Measurements from ENCODE around the gene MCUR1. TPM values are rescaled to one million over a fixed set of nuclear protein-coding genes. Genes with fewer than 3 reads are reported as not detected.
A peak's percentile ranks its signal among the peaks of the same experiment; 100 is the strongest.
"Not testable (repeated sequence)": the region's sequence is repeated elsewhere in the genome, so short reads cannot be mapped to it uniquely, and the experiment has no call there.

Gene MCUR1, protein sequence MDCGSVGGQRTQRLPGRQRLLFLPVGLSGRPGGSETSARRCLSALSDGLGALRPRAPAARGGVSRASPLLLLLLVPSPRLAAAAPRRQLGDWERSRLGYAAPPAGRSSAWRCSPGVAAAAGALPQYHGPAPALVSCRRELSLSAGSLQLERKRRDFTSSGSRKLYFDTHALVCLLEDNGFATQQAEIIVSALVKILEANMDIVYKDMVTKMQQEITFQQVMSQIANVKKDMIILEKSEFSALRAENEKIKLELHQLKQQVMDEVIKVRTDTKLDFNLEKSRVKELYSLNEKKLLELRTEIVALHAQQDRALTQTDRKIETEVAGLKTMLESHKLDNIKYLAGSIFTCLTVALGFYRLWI
- total RNA-seq (2021; fragmentation: NEBNext Ultra II Directional; extraction: Animal tissue kit (Norgen Biotek cat#: 25700)), result 10 to 100 TPM; 17.5 to 25.5 (median 22.4) TPM
- long read RNA-seq, full-length matches to known transcripts, result 18 of 29 reads
- long read RNA-seq, partial matches to known transcripts, result 4 of 29 reads
- long read RNA-seq, other reads (novel, unspliced or antisense), result 7 of 29 reads

DNA sequence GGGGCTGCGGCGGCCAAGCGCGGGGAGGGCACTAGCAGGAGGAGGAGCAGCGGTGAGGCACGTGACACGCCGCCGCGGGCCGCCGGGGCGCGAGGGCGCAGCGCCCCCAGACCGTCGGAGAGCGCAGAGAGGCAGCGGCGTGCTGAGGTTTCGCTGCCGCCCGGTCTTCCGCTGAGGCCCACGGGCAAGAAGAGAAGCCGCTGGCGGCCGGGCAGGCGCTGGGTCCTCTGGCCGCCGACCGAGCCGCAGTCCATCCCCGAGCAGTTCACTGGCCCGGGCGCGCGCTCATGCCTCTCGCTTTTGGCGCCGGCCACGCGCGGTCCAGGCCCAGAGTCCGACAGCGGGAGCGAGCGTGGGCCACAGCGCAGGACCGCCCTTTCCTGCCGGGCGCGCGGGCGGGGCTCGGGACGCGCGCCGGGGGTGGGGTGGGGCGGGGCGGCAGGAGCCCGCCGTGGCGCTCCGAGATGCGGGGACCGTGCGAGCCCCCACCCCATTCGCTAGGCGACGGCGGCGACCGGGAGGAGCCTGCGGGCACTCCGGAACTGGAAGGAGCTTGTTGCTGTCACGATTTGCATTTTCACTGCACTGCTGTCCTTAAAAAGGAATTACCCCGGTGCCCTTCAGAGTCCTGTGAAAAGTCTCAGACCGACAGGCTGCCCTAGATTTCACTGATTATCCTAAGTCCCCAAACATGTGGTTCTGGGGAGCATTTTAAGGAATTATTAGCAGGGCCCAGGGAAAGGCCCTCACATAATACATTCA, at the start of gene MCUR1:
Gene MCUR1, minus strand, starts transcription at position 382 of the 762 bp plus-strand sequence. Its CDS starts 128 bp downstream, at position 254.
- TF ChIP-seq, protein P1, sequence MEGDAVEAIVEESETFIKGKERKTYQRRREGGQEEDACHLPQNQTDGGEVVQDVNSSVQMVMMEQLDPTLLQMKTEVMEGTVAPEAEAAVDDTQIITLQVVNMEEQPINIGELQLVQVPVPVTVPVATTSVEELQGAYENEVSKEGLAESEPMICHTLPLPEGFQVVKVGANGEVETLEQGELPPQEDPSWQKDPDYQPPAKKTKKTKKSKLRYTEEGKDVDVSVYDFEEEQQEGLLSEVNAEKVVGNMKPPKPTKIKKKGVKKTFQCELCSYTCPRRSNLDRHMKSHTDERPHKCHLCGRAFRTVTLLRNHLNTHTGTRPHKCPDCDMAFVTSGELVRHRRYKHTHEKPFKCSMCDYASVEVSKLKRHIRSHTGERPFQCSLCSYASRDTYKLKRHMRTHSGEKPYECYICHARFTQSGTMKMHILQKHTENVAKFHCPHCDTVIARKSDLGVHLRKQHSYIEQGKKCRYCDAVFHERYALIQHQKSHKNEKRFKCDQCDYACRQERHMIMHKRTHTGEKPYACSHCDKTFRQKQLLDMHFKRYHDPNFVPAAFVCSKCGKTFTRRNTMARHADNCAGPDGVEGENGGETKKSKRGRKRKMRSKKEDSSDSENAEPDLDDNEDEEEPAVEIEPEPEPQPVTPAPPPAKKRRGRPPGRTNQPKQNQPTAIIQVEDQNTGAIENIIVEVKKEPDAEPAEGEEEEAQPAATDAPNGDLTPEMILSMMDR (IDR thresholded peaks at IDR 0.05), result peak; percentile 57; the same call in 1 of the 2 replicates
- Mint-ChIP-seq H3K36me3 (ENCODE audit: low read depth) (peaks cover under 1% of the 10 kb centered on the region; the same call in 1 of the 2 replicates), H3K4me1 (ENCODE audit: low read depth) (peaks cover 40% of the 10 kb centered on the region), H3K27me3 (ENCODE audit: insufficient read depth) (peaks cover under 1% of the 10 kb centered on the region), H3K9me3 (no peaks in the 10 kb centered on the region), H3K27ac (peak within 1 kb of the TSS; percentile 87), H3K4me3 (peak within 1 kb of the TSS; percentile 99)
- DNase-seq, result peak; percentile 70

DNA sequence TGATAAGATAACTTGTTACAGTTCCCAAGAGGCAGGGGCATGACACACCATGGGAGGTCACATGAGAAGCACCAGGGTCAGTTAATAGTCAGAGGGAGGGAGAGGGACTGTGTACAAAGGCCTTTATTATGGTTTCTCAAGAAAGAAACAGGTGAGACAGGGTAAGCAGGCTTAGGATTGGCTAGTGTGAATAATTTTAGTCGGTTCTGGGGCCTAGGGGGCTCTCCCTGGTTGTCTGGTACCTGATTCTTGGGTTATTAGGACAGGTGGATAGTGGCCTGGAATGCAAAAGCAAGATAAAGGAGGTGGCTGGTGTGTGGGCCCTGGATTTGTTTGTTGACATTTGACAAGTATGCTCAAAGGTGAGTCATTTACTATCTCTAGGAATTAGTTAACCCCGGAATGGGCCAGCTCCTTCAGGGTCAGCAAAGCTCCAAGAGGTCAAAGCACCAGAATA, 49.4 kb upstream of the MCUR1 start:
- TF ChIP-seq, protein P1 (IDR thresholded peaks at IDR 0.05), result no peak
- DNase-seq, result no peak
- Mint-ChIP-seq H3K36me3 (ENCODE audit: low read depth) (no peaks in the 10 kb centered on the region), H3K4me1 (ENCODE audit: low read depth) (no peaks in the 10 kb centered on the region), H3K9me3 (peaks cover 9% of the 10 kb centered on the region; the same call in 1 of the 2 replicates), H3K27ac (no peak overlapping the region), H3K4me3 (no peak overlapping the region), H3K27me3 (ENCODE audit: insufficient read depth) (peaks cover 7% of the 10 kb centered on the region; the same call in 1 of the 2 replicates)

DNA sequence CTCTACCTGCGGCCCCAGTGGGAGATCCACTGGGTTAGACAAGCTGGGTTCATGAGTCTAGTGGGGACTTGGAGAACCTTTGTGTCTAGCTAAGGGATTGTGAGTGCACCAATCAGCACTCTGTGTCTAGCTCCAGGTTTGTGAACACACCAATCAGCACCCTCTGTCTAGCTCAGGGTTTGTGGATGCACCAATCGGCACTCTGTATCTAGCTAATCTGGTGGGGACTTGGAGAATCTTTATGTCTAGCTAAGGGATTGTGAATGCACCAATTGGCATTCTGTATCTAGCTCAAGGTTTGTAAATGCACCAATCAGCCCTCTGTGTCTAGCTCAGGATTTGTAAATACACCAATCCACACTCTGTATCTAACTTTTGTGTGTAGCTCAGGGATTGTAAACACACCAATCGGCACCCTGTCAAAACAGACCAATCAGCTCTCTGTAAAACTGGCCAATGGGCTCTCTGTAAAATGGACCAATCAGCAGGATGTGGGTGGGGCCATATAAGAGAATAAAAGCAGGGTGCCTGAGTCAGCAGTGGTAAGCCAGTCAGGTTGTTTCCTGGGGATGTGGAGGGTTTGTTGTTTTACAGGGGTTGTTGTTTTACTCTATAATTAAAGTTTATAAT, 46.3 kb upstream of the MCUR1 start:
- not testable (repeated sequence) for H3K27me3 Mint-ChIP-seq (ENCODE audit: insufficient read depth); H3K4me1 Mint-ChIP-seq (ENCODE audit: low read depth); H3K27ac Mint-ChIP-seq; H3K9me3 Mint-ChIP-seq; DNase-seq; H3K36me3 Mint-ChIP-seq (ENCODE audit: low read depth); H3K4me3 Mint-ChIP-seq

DNA sequence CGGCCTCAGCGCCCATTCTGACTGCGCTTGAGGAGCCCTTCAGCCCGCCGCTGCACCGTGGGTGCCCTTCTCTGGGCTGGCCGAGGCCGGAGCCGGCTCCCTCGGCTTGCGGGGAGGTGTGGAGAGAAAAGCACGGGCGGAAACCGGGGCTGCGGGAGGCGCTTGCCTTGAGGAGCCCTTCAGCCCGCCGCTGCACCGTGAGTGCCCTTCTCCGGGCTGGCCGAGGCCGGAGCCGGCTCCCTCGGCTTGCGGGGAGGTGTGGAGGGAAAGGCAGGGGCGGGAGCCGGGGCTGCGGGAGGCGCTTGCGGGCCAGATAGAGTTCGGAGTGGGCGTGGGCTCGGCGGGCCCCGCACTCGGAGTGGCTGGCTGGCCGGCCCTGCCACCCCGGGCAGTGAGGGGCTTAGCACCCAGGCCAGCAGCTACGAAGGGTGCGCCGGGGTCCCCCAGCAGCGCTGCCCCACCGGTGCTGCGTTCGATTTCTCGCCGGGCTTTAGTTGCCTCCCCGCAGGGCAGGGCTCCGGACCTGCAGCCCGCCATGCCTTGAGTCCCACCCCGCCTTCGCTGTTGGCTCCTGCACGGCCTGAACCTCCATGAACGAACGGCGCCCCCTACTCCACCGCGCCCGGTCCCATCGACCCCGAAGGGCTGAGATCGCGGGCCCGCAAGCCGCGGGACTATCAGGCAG, 45.7 kb upstream of the MCUR1 start:
- H3K27ac Mint-ChIP-seq, result no peak overlapping the region
- H3K27me3 Mint-ChIP-seq (ENCODE audit: insufficient read depth), result peaks cover 4% of the 10 kb centered on the region
- H3K4me1 Mint-ChIP-seq (ENCODE audit: low read depth), result no peaks in the 10 kb centered on the region
- TF ChIP-seq, protein P1 (IDR thresholded peaks at IDR 0.05), result no peak
- no peak for DNase-seq
- H3K36me3 Mint-ChIP-seq (ENCODE audit: low read depth), result peaks cover 5% of the 10 kb centered on the region; the same call in 1 of the 2 replicates
- peaks cover 14% of the 10 kb centered on the region for H3K9me3 Mint-ChIP-seq
- H3K4me3 Mint-ChIP-seq, result no peak overlapping the region

DNA sequence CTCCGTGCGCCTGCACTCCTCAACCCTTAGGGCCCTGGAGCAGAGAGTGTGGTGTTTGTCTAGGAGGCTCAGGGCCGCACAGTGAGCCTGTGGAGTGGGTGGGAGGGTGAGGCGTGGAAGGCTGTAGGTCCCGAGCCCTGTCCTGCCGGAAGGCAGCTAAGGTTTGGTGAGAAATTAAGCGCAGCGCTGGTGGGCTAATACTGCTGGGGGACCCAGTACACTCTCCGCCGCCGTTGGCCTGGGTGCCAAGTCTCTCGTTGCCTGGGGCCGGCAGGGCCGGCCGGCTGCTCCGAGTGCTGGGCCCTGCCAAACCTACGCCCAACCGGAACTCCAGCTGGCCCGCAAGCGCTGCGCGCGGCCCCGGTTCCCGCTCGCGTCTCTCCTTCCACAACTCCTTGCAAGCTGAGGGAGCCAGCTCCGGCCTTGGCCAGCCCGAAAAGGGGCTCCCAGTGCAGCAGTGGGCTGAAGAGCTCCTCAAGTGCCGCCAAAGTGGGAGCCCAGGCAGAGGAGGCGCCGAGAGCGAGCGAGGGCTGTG, 40.4 kb upstream of the MCUR1 start:
- peaks cover 15% of the 10 kb centered on the region for H3K27me3 Mint-ChIP-seq (ENCODE audit: insufficient read depth)
- no peak overlapping the region for H3K27ac Mint-ChIP-seq
- H3K4me1 Mint-ChIP-seq (ENCODE audit: low read depth), result no peaks in the 10 kb centered on the region
- no peak overlapping the region for H3K4me3 Mint-ChIP-seq
- peaks cover 5% of the 10 kb centered on the region for H3K9me3 Mint-ChIP-seq
- TF ChIP-seq, protein P1 (IDR thresholded peaks at IDR 0.05), result no peak
- DNase-seq, result no peak
- peaks cover 5% of the 10 kb centered on the region; the same call in 1 of the 2 replicates for H3K36me3 Mint-ChIP-seq (ENCODE audit: low read depth)

All from HFFc6 (cell line).